Muscle layer of duodenum (tissue), 2 donors: ENCODE data around the gene HTR3B.
"Not testable (repeated sequence)": the region's sequence is repeated elsewhere in the genome, so short reads cannot be mapped to it uniquely, and the experiment has no call there.

Experiments used
- H3K27ac ChIP-seq: one replicate; pipeline ENCODE4 v1.7.0; 2013; ENCODE audit warnings: mild to moderate bottlenecking, low read length
- H3K27me3 ChIP-seq: one replicate; pipeline ENCODE4 v1.7.0; 2013; ENCODE audit warnings: low read depth, mild to moderate bottlenecking, control low read depth, low read length
- H3K36me3 ChIP-seq, 2 donors: one replicate each; pipeline ENCODE4 v1.7.0; 2013; ENCODE audit warnings: low read length in 2 of 2, control low read depth in 1 of 2, mild to moderate bottlenecking in 1 of 2; ENCODE audit not compliant: insufficient read depth in 2 of 2, control insufficient read depth in 1 of 2
- H3K4me1 ChIP-seq, 2 donors: one replicate each; pipeline ENCODE4 v1.7.0; 2013; ENCODE audit warnings: low read length in 2 of 2, mild to moderate bottlenecking in 2 of 2, control low read depth in 1 of 2, moderate library complexity in 1 of 2; ENCODE audit not compliant: insufficient read depth in 2 of 2, control insufficient read depth in 1 of 2
- H3K4me3 ChIP-seq, 2 donors: one replicate each; pipeline ENCODE4 v1.7.0; 2013; ENCODE audit warnings: low read length in 2 of 2, low read depth in 1 of 2, mild to moderate bottlenecking in 1 of 2
- H3K9me3 ChIP-seq, 2 donors: one replicate each; pipeline ENCODE4 v1.7.0; 2013; ENCODE audit warnings: low read length in 2 of 2, control low read depth in 1 of 2, mild to moderate bottlenecking in 1 of 2; ENCODE audit not compliant: control insufficient read depth in 1 of 2
- donor health status: healthy.

The HTR3B gene

GRCh38 chr11:113874581-113875233 lies 29.9 kb upstream of the HTR3B start:
- Histone ChIP-seq H3K27me3 (no peaks in the 10 kb centered on the region), H3K4me3 (peak overlapping the region; percentile 79 to 86), H3K9me3 (no peaks in the 10 kb centered on the region), H3K27ac (peak overlapping the region; percentile 67), H3K4me1 (peaks cover 3 to 20% of the 10 kb centered on the region in 2 donors), H3K36me3 (no peaks in the 10 kb centered on the region)

GRCh38 chr11:113875234-113876073 lies 29.1 kb upstream of the HTR3B start, which contains the start of gene USP28:
Gene USP28, minus strand, starts transcription at chr11:113875572. Its CDS starts 71 bp downstream, at chr11:113875501.
- Histone ChIP-seq H3K36me3 (no peaks in the 10 kb centered on the region), H3K4me1 (peaks cover 3 to 20% of the 10 kb centered on the region in 2 donors), H3K27me3 (no peaks in the 10 kb centered on the region), H3K9me3 (no peaks in the 10 kb centered on the region), H3K4me3 (peak within 1 kb of the TSS; percentile 86), H3K27ac (peak within 1 kb of the TSS; percentile 97)

GRCh38 chr11:113876074-113876797 lies 28.4 kb upstream of the HTR3B start:
- Histone ChIP-seq H3K4me3 (peak overlapping the region; percentile 43 to 86), H3K4me1 (peaks cover 3 to 15% of the 10 kb centered on the region in 2 donors), H3K27ac (peak overlapping the region; percentile 97), H3K9me3 (no peaks in the 10 kb centered on the region), H3K27me3 (no peaks in the 10 kb centered on the region), H3K36me3 (no peaks in the 10 kb centered on the region)

- Histone ChIP-seq H3K9me3 (no peaks in the 10 kb centered on the region), H3K27me3 (no peaks in the 10 kb centered on the region), H3K36me3 (no peaks in the 10 kb centered on the region), H3K4me1 (peaks cover 3 to 13% of the 10 kb centered on the region in 2 donors), H3K4me3 (no peak overlapping the region), H3K27ac (no peak overlapping the region)
These were observed 27.6 kb upstream of the HTR3B start for GRCh38 chr11:113876798-113877669.

- Histone ChIP-seq H3K4me1 (peaks cover 3 to 13% of the 10 kb centered on the region in 2 donors), H3K27me3 (no peaks in the 10 kb centered on the region), H3K36me3 (no peaks in the 10 kb centered on the region), H3K4me3 (no peak overlapping the region), H3K27ac (no peak overlapping the region), H3K9me3 (no peaks in the 10 kb centered on the region)
These were observed 26.9 kb upstream of the HTR3B start for GRCh38 chr11:113877670-113878055.

- not testable (repeated sequence) for H3K36me3 ChIP-seq, H3K9me3 ChIP-seq, H3K4me3 ChIP-seq, H3K4me1 ChIP-seq, H3K27me3 ChIP-seq, H3K27ac ChIP-seq
These were observed 25.1 kb upstream of the HTR3B start for GRCh38 chr11:113879446-113879845.

- Histone ChIP-seq H3K27ac (no peak overlapping the region), H3K27me3 (no peaks in the 10 kb centered on the region), H3K9me3 (no peaks in the 10 kb centered on the region), H3K4me1 (no peaks in the 10 kb centered on the region), H3K36me3 (no peaks in the 10 kb centered on the region), H3K4me3 (no peak overlapping the region)
These were observed 23.6 kb upstream of the HTR3B start for GRCh38 chr11:113880971-113881370.

GRCh38 chr11:113881856-113882255 lies 22.7 kb upstream of the HTR3B start:
- Histone ChIP-seq H3K27ac (no peak overlapping the region), H3K4me3 (no peak overlapping the region), H3K9me3 (no peaks in the 10 kb centered on the region), H3K4me1 (no peaks in the 10 kb centered on the region), H3K27me3 (no peaks in the 10 kb centered on the region), H3K36me3 (no peaks in the 10 kb centered on the region)

- Histone ChIP-seq H3K36me3 (no peaks in the 10 kb centered on the region), H3K27ac (no peak overlapping the region), H3K4me1 (no peaks in the 10 kb centered on the region), H3K9me3 (no peaks in the 10 kb centered on the region), H3K4me3 (no peak overlapping the region), H3K27me3 (no peaks in the 10 kb centered on the region)
These were observed 20.2 kb upstream of the HTR3B start for GRCh38 chr11:113884361-113884836.

GRCh38 chr11:113885897-113886296 lies 18.7 kb upstream of the HTR3B start:
- Histone ChIP-seq H3K4me1 (no peaks in the 10 kb centered on the region), H3K27me3 (no peaks in the 10 kb centered on the region), H3K9me3 (no peaks in the 10 kb centered on the region), H3K36me3 (no peaks in the 10 kb centered on the region), H3K4me3 (no peak overlapping the region), H3K27ac (no peak overlapping the region)
